Raji (cell line): Measurements from ENCODE around the gene FAM120A.

ENCODE experiments used
- POLR2A ChIP-seq: IDR thresholded peaks from 2 replicates; pipeline ENCODE4 v1.6.1; 2011; ENCODE audit warnings: low read depth, low read length, control low read depth; ENCODE audit not compliant: insufficient read depth

FAM120A gene

DNA sequence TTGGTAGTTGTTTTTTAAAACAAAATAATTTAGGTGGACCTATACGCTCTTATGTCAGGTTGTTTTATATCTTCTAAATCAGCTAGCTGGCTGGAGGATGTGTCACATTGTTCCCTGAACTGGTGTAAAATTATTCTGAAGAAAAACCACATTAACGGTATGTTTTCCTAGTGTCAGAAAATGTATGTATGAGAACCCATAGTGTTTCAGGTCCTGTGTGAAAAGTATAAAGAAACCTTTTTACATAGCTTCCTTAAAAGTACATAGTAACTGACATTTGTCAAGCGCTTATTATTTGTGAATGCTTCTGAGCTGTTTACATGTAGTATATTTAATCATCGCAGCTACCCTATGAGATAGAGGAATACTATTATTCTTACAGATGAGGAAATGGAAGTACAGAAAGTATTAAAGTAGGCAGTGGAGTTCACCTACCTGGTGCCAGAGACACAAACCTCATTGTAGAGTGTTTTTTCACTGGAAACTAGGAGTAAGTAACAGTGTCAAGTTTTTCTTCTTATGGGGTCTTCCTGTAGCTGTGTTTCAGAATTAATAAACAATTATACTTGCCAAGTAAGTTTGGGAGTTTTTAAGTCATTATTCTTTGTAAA lies 12.3 kb downstream of the FAM120A start:
- no peak for TF ChIP-seq POLR2A

DNA sequence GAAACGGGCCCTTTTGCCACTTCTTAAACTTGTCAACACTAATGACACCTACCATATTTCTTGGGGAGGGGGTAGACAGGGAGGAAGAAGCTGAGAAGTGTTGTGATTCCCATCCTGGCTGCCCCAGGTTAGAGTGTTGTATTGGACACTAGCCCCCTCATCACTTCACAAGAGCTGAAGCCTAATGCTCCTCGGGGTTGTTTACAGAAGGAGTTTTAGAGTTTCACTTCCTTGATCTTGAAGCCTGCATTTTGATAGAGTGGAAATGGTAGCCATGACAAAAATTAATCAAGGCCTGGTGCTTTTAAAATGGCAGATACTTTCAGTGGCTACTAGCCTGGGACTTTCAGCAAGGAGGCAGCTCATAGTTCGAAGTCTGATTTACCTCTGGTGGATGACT lies 12.9 kb downstream of the FAM120A start:
- no peak for TF ChIP-seq POLR2A

DNA sequence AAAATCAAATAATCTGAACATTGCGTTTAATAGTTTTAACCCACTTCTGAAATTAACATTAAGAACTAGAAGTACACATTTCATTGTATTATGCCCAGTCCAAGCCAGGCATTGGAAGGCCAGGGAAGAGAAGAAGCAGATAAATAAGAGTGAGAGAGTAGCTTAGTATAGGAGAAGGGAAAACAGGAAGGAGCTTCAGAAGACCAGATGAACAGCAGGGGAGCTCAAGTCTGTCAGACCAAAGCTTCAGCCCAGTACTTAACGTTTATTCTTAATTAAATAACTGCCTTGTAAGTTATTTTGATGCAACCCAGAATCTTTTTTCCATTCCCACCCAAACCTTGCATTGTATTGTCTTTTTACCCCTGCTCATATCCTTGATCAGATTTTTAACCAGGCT lies 13.4 kb downstream of the FAM120A start:
- TF ChIP-seq POLR2A, result no peak

DNA sequence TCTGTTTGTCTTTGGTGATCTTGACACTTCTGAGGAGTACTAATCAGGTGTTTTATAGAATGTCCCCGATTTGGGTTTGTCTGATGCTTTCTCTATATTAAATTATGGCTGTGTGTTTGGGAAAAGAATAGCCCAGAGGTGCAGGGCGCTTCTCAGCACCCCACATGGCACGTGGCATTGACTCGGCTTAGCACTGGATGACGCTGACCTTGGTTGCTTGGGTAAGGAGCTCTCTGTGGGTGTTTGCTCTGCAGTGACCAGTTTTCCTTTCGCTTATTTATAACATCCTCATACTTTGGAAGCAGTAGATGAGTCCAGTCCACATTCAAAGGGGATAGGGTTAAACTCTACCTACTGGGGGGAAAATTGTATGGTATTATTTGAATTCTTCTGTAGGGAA lies 14.4 kb downstream of the FAM120A start:
- no peak for TF ChIP-seq POLR2A

DNA sequence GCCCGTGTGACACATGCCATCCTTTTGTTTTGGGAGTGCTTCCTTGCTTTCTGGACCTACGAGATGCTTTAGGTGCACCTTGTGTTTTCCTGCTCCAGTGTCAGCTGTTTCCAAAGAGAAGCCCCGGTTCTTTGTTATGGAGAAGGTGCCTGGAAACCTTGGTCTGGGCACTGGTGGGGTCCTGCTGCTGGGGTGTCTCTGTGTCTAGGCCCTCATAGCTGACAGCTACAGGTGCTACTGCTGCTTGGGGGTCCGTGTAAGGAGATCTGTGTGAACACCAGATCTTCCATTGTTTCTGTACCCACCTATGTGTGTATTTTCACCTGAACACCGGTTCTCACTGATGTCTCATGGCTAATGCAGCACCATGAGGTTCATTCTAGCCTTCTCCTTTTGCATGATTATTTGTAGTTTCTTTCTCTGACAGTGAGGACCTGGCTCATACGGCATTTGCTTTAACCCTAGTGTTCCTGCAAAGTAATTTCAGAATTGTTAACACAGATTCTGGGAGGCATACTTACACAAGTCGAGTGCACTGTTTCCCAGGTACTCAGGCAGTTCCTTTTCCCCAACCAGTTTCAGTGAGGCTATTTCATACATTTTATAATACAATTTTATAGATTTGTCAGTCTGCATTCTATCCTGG lies 15.1 kb downstream of the FAM120A start:
- TF ChIP-seq POLR2A, result no peak

DNA sequence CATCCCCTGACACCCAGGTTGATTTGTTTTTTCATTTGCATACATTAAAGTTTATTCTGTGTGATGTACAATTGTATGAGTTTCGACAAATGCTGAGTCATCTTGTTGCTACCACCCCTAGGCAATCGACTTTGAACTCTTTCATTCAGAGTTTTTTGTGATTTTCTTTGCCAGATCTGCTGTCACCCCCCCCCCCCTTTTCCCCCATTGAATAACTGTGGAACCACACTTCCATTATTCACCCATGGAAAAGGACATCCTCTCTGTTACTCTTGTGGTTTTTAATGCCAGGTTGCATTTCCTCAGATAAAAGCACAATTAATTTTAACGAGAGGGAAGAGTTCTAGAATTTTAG lies 15.6 kb downstream of the FAM120A start:
- no peak for TF ChIP-seq POLR2A

DNA sequence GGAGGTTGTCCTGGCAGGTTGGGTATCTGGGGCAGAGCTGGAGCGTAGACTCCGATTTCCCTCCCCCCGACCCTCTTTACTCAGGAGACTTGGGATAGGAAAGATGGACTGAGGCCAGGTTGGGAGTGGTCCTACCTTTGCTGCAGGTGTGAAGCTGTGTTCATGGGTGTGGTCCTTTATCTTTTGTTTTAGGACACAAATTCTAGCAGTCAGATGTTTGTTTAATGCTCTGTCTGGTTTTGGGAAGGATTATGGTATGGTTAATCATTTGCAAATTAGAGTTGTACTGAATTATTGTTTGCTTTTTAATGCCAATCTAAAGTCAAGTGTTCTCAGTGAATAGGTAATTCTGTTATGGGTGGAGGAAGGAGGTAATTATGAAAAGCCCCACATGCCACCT lies 16.0 kb downstream of the FAM120A start:
- TF ChIP-seq POLR2A, result no peak

DNA sequence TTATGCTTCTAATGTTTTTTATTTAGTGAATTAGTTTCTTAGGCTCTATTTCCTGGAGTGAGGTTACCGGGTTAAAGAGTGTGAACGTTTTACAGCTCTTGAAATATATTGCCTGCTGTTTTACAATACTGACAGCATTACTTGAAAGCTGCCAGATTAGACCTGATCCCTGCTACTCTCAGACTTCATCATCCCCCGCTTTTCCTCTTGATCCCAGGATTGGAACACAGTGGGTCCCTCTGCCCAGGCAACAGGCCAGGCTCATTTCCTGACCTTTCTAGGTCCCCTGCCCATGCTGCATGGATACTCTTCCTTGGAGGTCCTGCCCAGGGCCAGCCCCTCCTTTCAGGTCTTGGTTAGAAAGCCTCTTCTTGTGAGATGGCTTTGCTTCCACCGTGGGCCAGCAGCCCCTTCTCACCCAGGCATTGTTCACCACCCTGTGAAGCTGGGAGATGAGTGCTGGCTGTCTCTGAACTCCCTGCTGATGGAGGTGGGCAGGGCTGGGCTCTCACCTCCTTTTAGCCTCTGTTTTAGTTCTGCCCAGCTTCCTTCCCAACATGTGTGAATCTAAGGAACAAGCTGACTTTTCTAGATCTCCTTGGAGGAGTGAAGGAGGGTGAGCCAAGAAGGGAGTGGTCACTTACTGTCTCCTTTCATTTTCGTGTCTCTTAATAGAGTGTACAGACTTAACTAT lies 17.4 kb downstream of the FAM120A start:
- TF ChIP-seq POLR2A, result no peak

DNA sequence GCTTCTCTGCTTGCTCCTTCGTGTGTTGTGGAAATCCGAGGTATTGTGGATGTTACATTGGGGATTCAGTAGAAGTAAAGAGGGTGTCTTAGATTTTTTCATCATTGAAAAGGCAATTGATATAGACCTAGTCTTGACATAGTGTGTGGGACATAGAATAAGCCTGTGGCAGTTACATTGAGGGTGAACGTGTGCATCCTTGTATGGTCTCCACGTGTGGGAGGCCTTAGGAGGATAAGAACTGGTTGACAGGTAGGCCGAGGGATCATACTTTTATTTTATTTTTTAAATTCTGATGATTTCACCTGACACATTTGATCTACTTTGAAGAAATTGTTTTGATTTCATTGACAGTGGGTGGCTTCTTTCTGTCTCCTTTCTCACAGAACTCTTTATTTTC lies 18.9 kb downstream of the FAM120A start:
- no peak for TF ChIP-seq POLR2A

DNA sequence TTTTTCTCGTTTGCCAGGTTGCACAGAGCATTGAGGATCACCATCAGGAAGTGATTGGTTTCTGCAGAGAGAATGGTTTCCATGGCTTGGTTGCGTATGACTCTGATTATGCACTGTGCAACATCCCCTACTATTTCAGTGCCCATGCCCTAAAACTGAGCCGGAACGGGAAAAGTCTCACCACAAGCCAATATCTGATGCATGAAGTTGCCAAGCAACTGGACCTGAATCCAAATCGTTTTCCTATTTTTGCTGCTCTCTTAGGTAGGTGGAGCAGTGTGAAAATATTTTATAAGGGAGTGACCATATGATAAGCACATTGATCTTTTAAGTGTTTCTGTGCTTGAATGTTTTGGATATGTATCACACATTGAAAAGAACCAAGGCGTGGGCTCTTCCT lies 19.6 kb downstream of the FAM120A start:
- no peak for TF ChIP-seq POLR2A

DNA sequence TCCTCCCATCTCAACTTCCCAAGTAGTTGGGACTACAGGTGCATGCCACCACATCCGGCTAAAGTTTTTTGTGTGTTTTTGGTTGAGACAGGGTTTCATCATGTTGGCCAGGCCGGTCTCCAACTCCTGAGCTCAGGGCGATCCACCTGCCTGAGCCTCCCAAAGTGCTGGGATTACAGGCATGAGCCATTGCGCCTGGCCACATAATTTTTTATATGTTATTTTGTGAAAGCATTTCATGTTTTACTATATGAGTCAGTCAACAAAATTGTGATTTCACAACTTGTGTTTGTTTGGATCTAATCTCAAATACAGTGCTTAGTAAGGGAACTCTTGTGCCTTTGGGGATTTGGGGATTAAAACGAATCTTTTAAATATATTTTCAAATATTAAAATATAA lies 21.9 kb downstream of the FAM120A start:
- no peak for TF ChIP-seq POLR2A

DNA sequence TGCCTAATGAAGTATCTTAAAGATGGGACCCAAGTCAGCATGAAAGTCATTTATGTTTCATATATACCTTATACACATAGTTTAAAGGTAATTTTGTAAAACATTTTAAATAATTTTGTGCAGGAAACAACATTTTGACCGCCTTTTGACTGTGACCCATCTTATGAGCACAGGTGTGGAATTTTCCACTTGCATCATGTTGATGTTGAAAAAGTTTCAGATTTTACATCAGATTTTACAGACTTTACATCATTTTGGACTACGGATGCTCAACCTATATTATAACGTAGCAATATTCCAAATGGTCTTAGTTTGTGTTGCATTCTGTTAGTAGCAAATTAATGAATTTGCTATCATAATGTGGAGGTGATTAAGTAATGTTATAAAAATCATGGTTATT lies 23.6 kb downstream of the FAM120A start:
- TF ChIP-seq POLR2A, result no peak

DNA sequence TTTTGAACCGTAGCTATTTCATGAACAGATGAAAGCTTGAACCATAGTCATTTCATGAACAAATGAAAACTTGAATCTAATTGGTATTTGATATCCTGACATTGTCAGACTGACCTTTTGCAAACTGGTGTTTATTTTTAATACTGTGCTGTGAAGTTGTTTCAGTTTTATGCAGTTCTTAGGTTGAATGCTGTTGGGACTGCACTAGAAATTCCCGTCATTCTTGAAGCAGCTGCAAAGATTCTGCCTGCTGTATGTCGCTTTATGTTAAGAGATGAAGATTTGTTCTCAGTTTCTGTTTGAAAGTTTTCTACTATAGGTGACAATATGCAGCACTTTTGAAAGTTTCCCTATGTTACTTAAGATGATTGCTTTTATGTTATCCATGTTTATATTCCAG lies 24.4 kb downstream of the FAM120A start:
- TF ChIP-seq POLR2A, result no peak

DNA sequence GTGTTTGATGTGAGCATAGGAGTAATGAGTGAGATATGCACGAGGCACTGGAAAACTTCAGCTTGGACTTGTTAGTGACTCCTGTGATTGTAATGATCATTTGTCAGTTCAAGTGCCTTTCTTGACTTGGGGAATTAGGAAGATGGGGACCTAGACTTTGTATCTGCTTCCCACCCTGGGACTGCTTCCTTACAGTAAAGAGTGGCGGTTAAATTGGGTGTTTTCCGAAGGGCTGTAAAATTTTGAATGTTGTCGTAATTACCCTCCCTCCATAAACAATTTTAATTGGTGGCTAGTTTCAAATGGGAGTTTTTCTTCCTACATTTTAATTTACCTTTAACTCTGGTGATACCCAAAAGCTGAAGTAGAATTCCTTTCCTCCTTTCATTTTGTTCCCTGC lies 25.4 kb downstream of the FAM120A start:
- TF ChIP-seq POLR2A, result no peak

DNA sequence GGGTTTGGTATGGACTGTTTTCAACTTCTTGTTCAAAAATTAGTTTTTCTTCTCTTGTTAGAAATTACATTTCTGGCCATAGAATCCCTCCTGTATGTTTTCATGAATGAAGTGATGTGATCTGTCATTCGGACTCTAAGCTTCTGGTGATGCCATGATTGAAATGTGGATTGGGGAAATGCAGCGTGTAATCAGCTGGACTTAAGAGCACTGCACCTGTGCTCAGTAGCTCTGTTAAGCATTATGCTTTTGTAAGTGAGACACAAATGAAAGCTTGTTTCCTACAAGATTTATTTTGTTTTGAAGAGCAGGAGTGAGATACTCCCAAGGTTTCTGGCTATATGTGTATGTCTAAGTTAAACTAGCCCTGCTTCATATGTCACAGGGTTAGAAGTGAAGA lies 25.9 kb downstream of the FAM120A start:
- no peak for TF ChIP-seq POLR2A

DNA sequence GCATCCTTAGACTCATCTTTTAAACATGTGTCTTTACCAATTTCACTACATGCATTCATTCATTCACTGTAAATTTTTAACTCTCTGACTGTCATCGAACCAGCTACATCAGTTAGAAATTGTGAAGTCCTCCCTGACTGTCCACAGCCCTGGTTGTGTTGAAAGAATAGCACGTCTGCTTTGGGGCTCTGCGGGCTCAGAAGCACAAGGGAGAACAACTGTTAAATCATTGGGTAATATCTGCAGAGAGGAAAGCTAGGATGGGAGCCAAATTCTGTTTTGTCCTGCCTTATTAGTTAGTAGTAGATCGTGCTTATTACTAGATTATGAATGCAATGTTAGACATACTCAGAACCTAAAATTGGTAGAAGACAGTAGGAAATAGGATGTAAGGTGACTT lies 28.2 kb downstream of the FAM120A start:
- no peak for TF ChIP-seq POLR2A

DNA sequence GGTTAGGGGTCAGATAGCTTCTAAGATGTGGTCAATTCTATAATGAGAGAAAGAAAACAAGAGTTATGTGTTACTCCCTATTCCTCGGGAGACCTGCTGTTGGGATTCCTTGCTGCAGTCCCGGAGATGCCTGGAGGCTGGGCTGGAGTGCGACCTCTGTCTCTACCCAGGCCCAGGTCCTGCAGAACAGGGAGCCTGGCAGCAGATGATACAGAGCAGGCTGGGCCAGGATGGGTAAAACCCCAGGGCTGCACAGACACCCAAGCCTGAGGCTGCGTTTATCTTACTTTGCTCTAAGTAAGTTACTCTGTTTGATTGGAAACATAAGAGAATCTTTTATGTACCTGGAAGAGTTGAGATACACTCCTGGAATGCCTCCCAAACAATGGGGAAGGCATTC lies 28.8 kb downstream of the FAM120A start:
- TF ChIP-seq POLR2A, result no peak

DNA sequence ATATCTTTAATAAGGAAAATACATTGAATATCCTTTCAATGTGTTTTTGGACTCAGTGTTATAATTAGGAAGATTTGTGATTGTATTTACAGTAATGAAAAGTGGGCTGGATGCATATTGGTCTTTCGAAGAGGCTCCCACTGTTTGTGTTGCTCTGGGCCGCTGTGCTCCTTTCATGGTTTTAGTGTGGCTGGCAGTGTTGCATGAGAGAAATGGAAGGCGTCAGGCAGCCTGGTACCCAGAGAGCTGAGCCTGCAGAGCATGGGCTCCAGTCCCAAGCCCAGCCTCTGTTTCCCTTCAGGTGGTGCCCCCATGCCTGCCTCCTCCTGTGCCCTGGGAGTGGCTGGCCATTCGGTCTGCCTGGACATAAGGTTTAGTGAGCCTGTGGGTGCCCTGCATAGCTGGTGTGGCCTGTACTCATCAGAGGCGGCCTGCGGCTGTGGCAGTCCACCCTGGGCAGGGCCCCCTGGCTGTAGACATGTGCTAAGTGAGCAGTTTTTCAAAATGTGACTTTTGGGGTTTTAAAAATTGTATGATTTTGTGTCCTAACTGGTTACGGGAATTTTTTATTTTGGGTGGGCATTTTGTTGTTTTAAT lies 29.3 kb downstream of the FAM120A start:
- no peak for TF ChIP-seq POLR2A
